ENCODE measurements around the gene PHLDB3. TPM values are rescaled to one million over a fixed set of nuclear protein-coding genes. Genes with fewer than 3 reads are reported as not detected.

The PHLDB3 gene
- total and polyA plus RNA-seq, 2 of the 4 experiments (the other 2 are of a cell fraction) = 2.9 to 10.6 TPM

DNA sequence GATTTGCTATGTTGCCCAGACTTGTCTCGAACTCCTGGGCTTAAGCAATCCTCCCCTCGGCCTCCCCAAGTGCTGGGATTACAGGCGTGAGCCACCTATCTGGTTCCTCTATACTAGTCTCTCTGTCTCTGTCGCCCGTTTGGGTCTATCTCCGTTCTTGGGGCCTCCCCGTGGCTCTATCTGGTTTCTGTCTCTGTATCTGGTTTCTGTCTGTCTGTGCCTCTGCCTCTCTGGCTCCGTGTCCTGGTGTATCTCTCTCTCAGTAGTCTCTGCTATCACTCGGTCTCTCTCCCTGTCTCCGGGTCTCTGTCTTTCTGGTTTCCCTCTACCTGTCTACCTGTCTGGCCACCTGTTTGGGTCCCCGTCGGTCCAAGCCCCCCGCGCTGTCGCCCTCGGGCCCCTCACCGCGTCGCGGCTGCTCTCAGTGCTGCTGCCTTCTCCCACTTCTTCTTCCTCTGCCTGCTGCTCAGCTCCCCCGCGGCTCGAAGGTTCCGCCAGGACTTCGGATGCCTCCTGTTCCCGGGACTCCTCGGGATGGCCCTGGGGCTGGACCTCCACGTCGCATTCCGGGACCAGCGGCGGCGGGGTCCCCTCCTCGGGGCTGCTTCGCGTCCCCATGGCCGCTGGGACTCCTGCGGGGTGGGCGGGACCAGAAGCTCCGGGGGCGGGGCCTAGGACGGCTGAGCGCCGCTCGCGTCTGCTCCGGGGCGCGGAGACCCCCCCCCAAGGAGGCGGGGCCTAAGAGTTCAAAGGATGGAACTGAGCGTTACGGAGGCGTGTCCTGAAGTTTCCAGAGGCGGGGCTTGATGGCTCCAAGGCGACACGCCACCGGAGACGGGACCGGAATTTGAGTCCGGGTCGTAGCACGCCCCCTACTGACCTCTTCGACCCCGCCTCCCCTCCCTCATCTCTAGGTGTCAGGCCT lies 783 bp downstream of the PHLDB3 start:
- BruUV-seq (replicated peaks) = no TSS peak

More for the DNA sequence above, 783 bp downstream of the PHLDB3 start:
- Histone ChIP-seq H3K27me3 (ENCODE audit: control insufficient read depth, insufficient read depth, low read length) (no peaks in the 10 kb centered on the region), H3K56ac (ENCODE audit: extremely low read depth, insufficient read depth, low read length) (peak overlapping the region; percentile 55; the same call in 1 of the 2 replicates), H3K9me1 (ENCODE audit: insufficient read depth, low read length) (no peaks in the 10 kb centered on the region), H3K4me3 (ENCODE audit: insufficient read depth, low read depth, low read length) (peak overlapping the region; percentile 88), H4K91ac (ENCODE audit: insufficient read depth, low read depth, low read length) (no peak overlapping the region; the same call in 1 of the 2 replicates), H3K4me1 (ENCODE audit: control insufficient read depth, insufficient read depth, low read length) (peaks cover 4% of the 10 kb centered on the region; the same call in 1 of the 2 replicates), H4K8ac (ENCODE audit: low read depth in 2 of 2, low read length in 2 of 2) (peak overlapping the region; percentile 24 to 86; a peak in 3 of 4 replicates), H2BK15ac (ENCODE audit: low read depth, low read length) (no peak overlapping the region; the same call in 2 of the 3 replicates), H3K18ac (ENCODE audit: low read depth, low read length) (peak overlapping the region; percentile 40), H2BK5ac (ENCODE audit: low read depth, low read length, poor library complexity, severe bottlenecking) (peak overlapping the region; percentile 44), H4K20me1 (ENCODE audit: insufficient read depth, low read length) (no peaks in the 10 kb centered on the region; the same call in 1 of the 2 replicates), H3K14ac (replicated peaks; ENCODE audit: low read depth, low read length) (peak overlapping the region; percentile 73), H3K9ac (ENCODE audit: low read depth, low read length) (peak overlapping the region; percentile 89), H4K5ac (ENCODE audit: low read depth, low read length) (peak overlapping the region; percentile 25), H2BK120ac (ENCODE audit: low read depth, low read length) (no peak overlapping the region), H3K23ac (ENCODE audit: low read depth, low read length) (peak overlapping the region; percentile 25), H3K4me2 (ENCODE audit: low read depth, low read length) (peak overlapping the region; percentile 78), H3K36me3 (ENCODE audit: control insufficient read depth, insufficient read depth, low read length) (peaks cover 11% of the 10 kb centered on the region), H3K27ac (ENCODE audit: insufficient read depth, low read length) (peak overlapping the region; percentile 82), H3K79me1 (ENCODE audit: low read depth in 1 of 2, low read length in 2 of 2) (peaks cover 0 to 14% of the 10 kb centered on the region in 2 experiments; a peak in 3 of 4 replicates), H2AFZ (replicated peaks; ENCODE audit: low read length, poor library complexity) (peak overlapping the region; percentile 96), H3K4ac (ENCODE audit: low read depth, low read length) (peak overlapping the region; percentile 62), H3K9me3 (ENCODE audit: control insufficient read depth, insufficient read depth, low read length) (no peaks in the 10 kb centered on the region), H2AK5ac (ENCODE audit: low read depth, low read length) (peak overlapping the region; percentile 7; the same call in 1 of the 2 replicates), H2BK20ac (ENCODE audit: low read depth, low read length) (no peak overlapping the region), H2AK9ac (replicated peaks; ENCODE audit: low read depth, low read length, poor library complexity) (peak overlapping the region; percentile 84)
- WGBS, 2 experiments (ENCODE audit: extremely low coverage in 2 of 2, insufficient read length in 1 of 2) = 6% methylated on average over 29 of the region's 64 CpGs; no CpG with 5 or more reads in 1 of the 2 experiments
- in situ Hi-C loops (cut with MboI; ENCODE audit: low sequenced_read_pairs) = no loop called here
- ATAC-seq (ENCODE audit: low read depth) = peak; percentile 99
- TF ChIP-seq, protein P1, sequence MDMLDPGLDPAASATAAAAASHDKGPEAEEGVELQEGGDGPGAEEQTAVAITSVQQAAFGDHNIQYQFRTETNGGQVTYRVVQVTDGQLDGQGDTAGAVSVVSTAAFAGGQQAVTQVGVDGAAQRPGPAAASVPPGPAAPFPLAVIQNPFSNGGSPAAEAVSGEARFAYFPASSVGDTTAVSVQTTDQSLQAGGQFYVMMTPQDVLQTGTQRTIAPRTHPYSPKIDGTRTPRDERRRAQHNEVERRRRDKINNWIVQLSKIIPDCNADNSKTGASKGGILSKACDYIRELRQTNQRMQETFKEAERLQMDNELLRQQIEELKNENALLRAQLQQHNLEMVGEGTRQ (IDR thresholded peaks at IDR 0.05; ENCODE audit: low read depth, low read length) = no peak
- TF ChIP-seq CEBPB (IDR thresholded peaks at IDR 0.05; ENCODE audit: low read depth, low read length) (no peak), BHLHE40 (IDR thresholded peaks at IDR 0.05; ENCODE audit: low read depth, low read length) (no peak), MXI1 (IDR thresholded peaks at IDR 0.05; ENCODE audit: borderline replicate concordance, low read depth, low read length) (0 out of 2 replicates have a peak, but pooled peaks have one; percentile 20), MAZ (IDR thresholded peaks at IDR 0.05; ENCODE audit: borderline replicate concordance, low read depth, low read length) (peak; percentile 79; the same call in 1 of the 2 replicates), SMC3 (IDR thresholded peaks at IDR 0.05; ENCODE audit: low read depth, low read length) (no peak), RFX5 (IDR thresholded peaks at IDR 0.05; ENCODE audit: low read depth, low read length) (no peak), POLR2A (IDR thresholded peaks at IDR 0.05; ENCODE audit: low read depth, low read length) (peak; percentile 60)
- TF ChIP-seq, protein P2, sequence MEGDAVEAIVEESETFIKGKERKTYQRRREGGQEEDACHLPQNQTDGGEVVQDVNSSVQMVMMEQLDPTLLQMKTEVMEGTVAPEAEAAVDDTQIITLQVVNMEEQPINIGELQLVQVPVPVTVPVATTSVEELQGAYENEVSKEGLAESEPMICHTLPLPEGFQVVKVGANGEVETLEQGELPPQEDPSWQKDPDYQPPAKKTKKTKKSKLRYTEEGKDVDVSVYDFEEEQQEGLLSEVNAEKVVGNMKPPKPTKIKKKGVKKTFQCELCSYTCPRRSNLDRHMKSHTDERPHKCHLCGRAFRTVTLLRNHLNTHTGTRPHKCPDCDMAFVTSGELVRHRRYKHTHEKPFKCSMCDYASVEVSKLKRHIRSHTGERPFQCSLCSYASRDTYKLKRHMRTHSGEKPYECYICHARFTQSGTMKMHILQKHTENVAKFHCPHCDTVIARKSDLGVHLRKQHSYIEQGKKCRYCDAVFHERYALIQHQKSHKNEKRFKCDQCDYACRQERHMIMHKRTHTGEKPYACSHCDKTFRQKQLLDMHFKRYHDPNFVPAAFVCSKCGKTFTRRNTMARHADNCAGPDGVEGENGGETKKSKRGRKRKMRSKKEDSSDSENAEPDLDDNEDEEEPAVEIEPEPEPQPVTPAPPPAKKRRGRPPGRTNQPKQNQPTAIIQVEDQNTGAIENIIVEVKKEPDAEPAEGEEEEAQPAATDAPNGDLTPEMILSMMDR (conservative IDR thresholded peaks at IDR 0.05; ENCODE audit: low read depth, low read length) = 0 out of 2 replicates have a peak, but pooled peaks have one; percentile 6
- ChIA-PET POLR2A (ENCODE audit: unreplicated experiment) (no interaction called here), CTCF (interaction anchor here (0.7 to 2.1 kb wide), 3 partner anchors 16 to 71 kb away, joined by 3 to 9 read pairs (median 4); no protein-coding TSS in a partner anchor)
- dilution Hi-C loops (cut with HindIII; ENCODE audit: low sequenced_read_pairs, unreplicated experiment) = no loop called here
- intact Hi-C loops (cut with micrococcal nuclease) = loop anchor here (1.0 kb wide), 1 partner anchor 56 kb away; no protein-coding TSS in a partner anchor
- DNase-seq = peak; percentile 84
